ENCODE results near the gene FRMD4B. TPM values are rescaled to one million over a fixed set of nuclear protein-coding genes. Genes with fewer than 3 reads are reported as not detected.

FRMD4B gene
- total RNA-seq, 4 donors from 2014 or later = 15.5 to 36.7 (median 26.0) TPM

- Histone ChIP-seq H3K27ac (no peak overlapping the region), H3K36me3 (no peaks in the 10 kb centered on the region), H3K9me3 (no peaks in the 10 kb centered on the region), H3K4me3 (no peak overlapping the region), H3K27me3 (no peaks in the 10 kb centered on the region), H3K4me1 (no peaks in the 10 kb centered on the region)
- WGBS, 2 donors (ENCODE audit: low coverage in 1 of 2) = 95% methylated on average over 2 to 3 of the region's 3 CpGs
- in situ Hi-C loops (cut with MboI; ENCODE audit: low pct_ligation_motif_present in 1 of 4, low pct_unique_long_range_greater_than_20kb in 1 of 4, low sequenced_read_pairs in 3 of 4) = no loop called here
- intact Hi-C loops (cut with DNase I; ENCODE audit: low total_unique reads) = no loop called here
- no peak for DNase-seq
- TF ChIP-seq POLR2A (IDR thresholded peaks at IDR 0.05) (no peak), CTCF (IDR thresholded peaks at IDR 0.05) (no peak), EP300 (IDR thresholded peaks at IDR 0.05; ENCODE audit: low read depth) (no peak), POLR2AphosphoS5 (IDR thresholded peaks at IDR 0.05) (no peak)
These were observed 7.6 kb downstream of the FRMD4B start for GRCh38 chr3:69378112-69378802.

- Histone ChIP-seq H3K27me3 (no peaks in the 10 kb centered on the region), H3K4me3 (no peak overlapping the region), H3K36me3 (no peaks in the 10 kb centered on the region), H3K4me1 (no peaks in the 10 kb centered on the region), H3K9me3 (no peaks in the 10 kb centered on the region), H3K27ac (no peak overlapping the region)
- in situ Hi-C loops (cut with MboI; ENCODE audit: low pct_ligation_motif_present in 1 of 4, low pct_unique_long_range_greater_than_20kb in 1 of 4, low sequenced_read_pairs in 3 of 4) = no loop called here
- intact Hi-C loops (cut with DNase I; ENCODE audit: low total_unique reads) = no loop called here
- WGBS, 2 donors (ENCODE audit: low coverage in 1 of 2) = 80 to 88% methylated on average over 1 to 3 of the region's 3 CpGs
- TF ChIP-seq POLR2A (IDR thresholded peaks at IDR 0.05) (no peak), CTCF (IDR thresholded peaks at IDR 0.05) (no peak), POLR2AphosphoS5 (IDR thresholded peaks at IDR 0.05) (no peak), EP300 (IDR thresholded peaks at IDR 0.05; ENCODE audit: low read depth) (no peak)
- DNase-seq = no peak
These were observed 8.6 kb downstream of the FRMD4B start for GRCh38 chr3:69377262-69377661.

- no peak for DNase-seq
- no peaks in the 10 kb centered on the region for H3K36me3 ChIP-seq
- H3K9me3 ChIP-seq = no peaks in the 10 kb centered on the region
- no peak for TF ChIP-seq EP300 (IDR thresholded peaks at IDR 0.05; ENCODE audit: low read depth)
- no peak for TF ChIP-seq CTCF (IDR thresholded peaks at IDR 0.05)
- no peak for TF ChIP-seq POLR2A (IDR thresholded peaks at IDR 0.05)
- no peak for TF ChIP-seq POLR2AphosphoS5 (IDR thresholded peaks at IDR 0.05)
- no peak overlapping the region for H3K27ac ChIP-seq
- intact Hi-C loops (cut with DNase I; ENCODE audit: low total_unique reads) (no loop called here), in situ Hi-C loops (cut with MboI; ENCODE audit: low pct_ligation_motif_present in 1 of 4, low pct_unique_long_range_greater_than_20kb in 1 of 4, low sequenced_read_pairs in 3 of 4) (no loop called here)
- H3K4me3 ChIP-seq = no peak overlapping the region
- H3K27me3 ChIP-seq = no peaks in the 10 kb centered on the region
- no peaks in the 10 kb centered on the region for H3K4me1 ChIP-seq
- WGBS, 2 donors (ENCODE audit: low coverage in 1 of 2) = 86 to 89% methylated on average over 2 of the region's 2 CpGs
These were observed 9.2 kb downstream of the FRMD4B start for GRCh38 chr3:69376731-69377130.

- Histone ChIP-seq H3K4me3 (no peak overlapping the region), H3K36me3 (no peaks in the 10 kb centered on the region), H3K27ac (no peak overlapping the region), H3K27me3 (no peaks in the 10 kb centered on the region), H3K4me1 (peaks cover 0 to 19% (median 5%) of the 10 kb centered on the region in 4 donors), H3K9me3 (no peaks in the 10 kb centered on the region)
- 81 to 89% methylated on average over 5 of the region's 5 CpGs for WGBS, 2 donors (ENCODE audit: low coverage in 1 of 2)
- DNase-seq = no peak
- in situ Hi-C loops (cut with MboI; ENCODE audit: low pct_ligation_motif_present in 1 of 4, low pct_unique_long_range_greater_than_20kb in 1 of 4, low sequenced_read_pairs in 3 of 4) (no loop called here), intact Hi-C loops (cut with DNase I; ENCODE audit: low total_unique reads) (no loop called here)
- TF ChIP-seq POLR2AphosphoS5 (IDR thresholded peaks at IDR 0.05) (no peak), CTCF (IDR thresholded peaks at IDR 0.05) (no peak), POLR2A (IDR thresholded peaks at IDR 0.05) (no peak), EP300 (IDR thresholded peaks at IDR 0.05; ENCODE audit: low read depth) (no peak)
These were observed 14.1 kb downstream of the FRMD4B start for GRCh38 chr3:69371816-69372215.

Data from transverse colon (tissue), 4 donors.